SH-SY5Y (cell line): ENCODE results near the gene CNTN5.

ENCODE experiments used
- GATA2 ChIP-seq: IDR thresholded peaks from 2 replicates; pipeline ENCODE4 v1.6.1; 2011; ENCODE audit warnings: mild to moderate bottlenecking, low read depth, low read length
- GATA3 ChIP-seq: IDR thresholded peaks from 2 replicates; pipeline ENCODE4 v1.6.1; 2011; ENCODE audit warnings: low read depth, mild to moderate bottlenecking, low read length, moderate library complexity

DNA sequence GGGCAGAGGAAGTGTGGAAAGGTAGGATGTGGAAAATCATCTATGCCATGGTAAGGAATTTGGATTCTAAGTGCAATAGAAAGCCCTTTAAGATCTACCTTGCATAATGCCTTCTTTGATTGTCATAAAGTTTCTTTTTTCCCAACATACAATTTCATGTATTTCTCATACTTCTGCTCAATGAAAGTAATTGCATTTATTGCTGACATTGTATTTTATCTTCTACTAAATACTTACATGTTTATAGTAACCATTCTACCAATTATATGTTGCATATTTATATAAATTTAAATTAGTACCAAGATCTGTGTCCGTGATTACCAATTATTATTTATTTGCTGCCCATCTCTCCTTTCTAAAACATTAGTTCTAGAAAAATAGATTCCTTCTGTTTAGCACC, 114.8 kb downstream of the CNTN5 start:
- TF ChIP-seq GATA2 (no peak), GATA3 (no peak)
